Activated CD4-positive, CD25-positive, alpha-beta regulatory T cell treated with anti-CD3 and anti-CD28 coated beads, Interleukin-2, amount 50 U/mL, for 24 hours (primary cell): ENCODE measurements around the gene GNB1.
"Not testable (repeated sequence)": the region's sequence is repeated elsewhere in the genome, so short reads cannot be mapped to it uniquely, and the experiment has no call there.

ENCODE experiments used
- ATAC-seq, 2 donors: fragments of 150-1000 bp; cut with Tn5 transposase; one replicate each; pipeline ENCODE4 v1.10.0; 2021; ENCODE audit warnings: mild to moderate bottlenecking in 1 of 2, moderate library complexity in 1 of 2

GNB1 gene

GRCh38 chr1:1758692-1759455, 132.0 kb downstream of the GNB1 start:
- ATAC-seq, result peak in 1 of 2 donors; percentile 20

GRCh38 chr1:1758059-1758621, 132.7 kb downstream of the GNB1 start:
- ATAC-seq, result no peak

GRCh38 chr1:1757422-1758058, 133.3 kb downstream of the GNB1 start:
- ATAC-seq, result no peak

GRCh38 chr1:1756661-1757421, 134.0 kb downstream of the GNB1 start:
- ATAC-seq, result no peak

GRCh38 chr1:1755852-1756251, 135.0 kb downstream of the GNB1 start:
- ATAC-seq, result no peak

- no peak for ATAC-seq
These were observed 135.5 kb downstream of the GNB1 start for GRCh38 chr1:1755426-1755825.

- ATAC-seq, result no peak
These were observed 136.7 kb downstream of the GNB1 start for GRCh38 chr1:1754051-1754815.

GRCh38 chr1:1753607-1754005, 137.3 kb downstream of the GNB1 start:
- ATAC-seq, result no peak

- no peak for ATAC-seq
These were observed 138.0 kb downstream of the GNB1 start for GRCh38 chr1:1752636-1753606.

- no peak for ATAC-seq
These were observed 138.7 kb downstream of the GNB1 start for GRCh38 chr1:1752190-1752589.

- ATAC-seq, result not testable (repeated sequence)
These were observed 140.9 kb downstream of the GNB1 start for GRCh38 chr1:1749941-1750340.

GRCh38 chr1:1748686-1749321, 142.1 kb downstream of the GNB1 start:
- ATAC-seq, result no peak

- peak; percentile 76 to 84 for ATAC-seq
These were observed 144.3 kb downstream of the GNB1 start for GRCh38 chr1:1746566-1746909.

GRCh38 chr1:1745651-1746565, 145.0 kb downstream of the GNB1 start:
- peak; percentile 74 to 79 for ATAC-seq

- ATAC-seq, result not testable (repeated sequence)
These were observed 148.4 kb downstream of the GNB1 start for GRCh38 chr1:1742529-1742928.

- not testable (repeated sequence) for ATAC-seq
These were observed 149.9 kb downstream of the GNB1 start for GRCh38 chr1:1741013-1741412.

- not testable (repeated sequence) for ATAC-seq
These were observed 152.0 kb downstream of the GNB1 start for GRCh38 chr1:1738799-1739337.

- ATAC-seq, result not testable (repeated sequence)
These were observed 153.0 kb downstream of the GNB1 start for GRCh38 chr1:1737675-1738590.
